Activated CD4-positive, alpha-beta T cell treated with anti-CD3 and anti-CD28 coated beads, Interleukin-2, amount 50 U/mL, for 48 hours (primary cell): Measurements from ENCODE around the gene BICC1.
"Not testable (repeated sequence)": the region's sequence is repeated elsewhere in the genome, so short reads cannot be mapped to it uniquely, and the experiment has no call there.

Experiments
- DNase-seq, 2 experiments: peaks; one replicate each; pipeline ENCODE4 v3.0.0-alpha.2; 2020

The BICC1 gene

GRCh38 chr10:58570307-58570723 lies 57.6 kb downstream of the BICC1 start:
- no peak for DNase-seq

DNA sequence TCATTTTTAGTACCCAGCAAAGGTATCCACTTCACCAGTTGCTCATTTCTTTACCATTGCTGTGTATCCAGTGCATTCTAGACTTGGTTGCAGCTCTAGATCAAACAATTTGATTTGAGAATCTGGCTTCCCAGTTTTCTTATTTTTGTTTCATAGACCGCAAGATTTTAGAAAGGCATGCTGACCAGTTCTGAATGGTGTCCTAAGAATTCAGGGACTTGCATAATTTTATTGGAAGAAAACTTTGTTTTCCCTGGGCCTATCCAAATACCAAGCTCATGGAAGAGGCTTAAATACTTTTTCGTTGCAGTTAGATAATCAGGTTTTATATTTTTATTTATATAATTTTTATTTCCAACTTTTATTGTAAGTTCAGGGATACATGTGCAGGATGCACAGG lies 58.3 kb downstream of the BICC1 start:
- no peak for DNase-seq

GRCh38 chr10:58573144-58573543 lies 60.5 kb downstream of the BICC1 start:
- no peak for DNase-seq

DNA sequence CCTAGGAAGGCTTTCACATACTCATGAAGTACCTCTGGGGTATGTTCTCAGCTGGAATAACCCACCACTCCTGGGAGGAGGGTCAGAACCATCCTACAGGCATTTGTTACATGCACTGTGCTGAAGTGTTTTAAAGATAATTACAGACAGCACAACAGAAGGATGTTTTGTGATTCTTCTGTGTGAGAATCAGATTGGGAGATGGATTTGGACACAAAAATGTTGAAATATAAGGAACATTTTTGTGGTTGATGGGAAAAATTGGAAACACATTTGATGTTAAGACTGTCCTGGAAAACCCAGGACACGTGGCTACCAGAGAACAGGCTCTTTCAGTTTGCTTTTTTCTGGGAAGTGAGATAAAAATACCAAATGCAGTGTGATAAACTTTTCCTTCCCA lies 61.4 kb downstream of the BICC1 start:
- DNase-seq, result no peak

GRCh38 chr10:58575491-58575890 lies 62.8 kb downstream of the BICC1 start:
- no peak for DNase-seq

DNA sequence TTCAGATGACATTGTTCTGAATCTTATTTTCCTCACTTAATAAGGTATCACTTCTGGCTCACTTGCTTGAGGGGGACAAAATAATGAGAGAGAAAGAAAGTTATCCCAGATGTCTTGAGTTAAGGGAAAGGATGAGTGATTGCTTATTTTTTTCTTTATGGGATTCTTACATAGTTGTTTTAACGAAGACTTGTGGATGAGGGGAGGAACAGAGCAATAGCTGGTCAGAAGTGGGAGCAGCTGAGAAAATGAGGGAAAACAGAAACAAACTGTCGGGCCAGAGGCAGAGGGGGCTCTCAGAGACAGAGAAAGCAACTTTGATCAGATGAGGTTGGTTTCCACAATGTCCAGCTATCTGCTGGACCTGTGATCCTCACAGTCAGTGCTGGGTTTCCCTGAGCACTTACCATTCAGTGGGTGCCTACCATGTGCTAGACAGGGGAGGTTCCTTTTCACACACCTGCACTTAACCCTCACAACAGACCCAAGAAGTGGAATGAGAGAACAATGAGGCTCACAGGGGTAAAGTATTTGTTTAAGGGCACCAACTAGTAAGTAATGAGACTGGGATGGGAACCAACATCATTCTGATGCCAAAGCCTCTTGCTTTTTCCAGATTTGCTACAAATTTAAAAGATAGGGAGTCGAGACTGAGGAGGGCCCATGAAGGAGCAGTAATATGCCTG lies 64.2 kb downstream of the BICC1 start:
- no peak for DNase-seq

DNA sequence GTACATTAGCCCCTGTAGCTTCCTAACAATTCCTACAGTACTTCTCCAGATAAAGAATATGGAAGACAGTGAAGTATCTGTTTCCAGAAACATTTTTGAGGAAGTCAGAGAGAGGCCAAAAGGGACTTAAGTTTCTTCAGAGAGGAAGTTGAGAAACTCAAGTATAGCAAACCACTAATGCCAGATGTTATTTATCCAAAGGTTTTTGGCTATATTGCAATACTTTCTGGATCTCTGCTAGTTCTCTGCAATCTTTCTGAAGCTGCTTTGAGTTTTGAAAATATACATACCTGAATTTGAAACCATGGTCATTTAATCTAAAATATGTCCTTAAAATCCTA lies 64.7 kb downstream of the BICC1 start:
- DNase-seq, result no peak

GRCh38 chr10:58578366-58578765 lies 65.7 kb downstream of the BICC1 start:
- DNase-seq, result no peak

GRCh38 chr10:58579011-58579655 lies 66.5 kb downstream of the BICC1 start:
- no peak for DNase-seq

GRCh38 chr10:58582045-58582444 lies 69.4 kb downstream of the BICC1 start:
- DNase-seq, result no peak

GRCh38 chr10:58585435-58585834 lies 72.8 kb downstream of the BICC1 start:
- DNase-seq, result no peak

GRCh38 chr10:58586282-58587245 lies 73.9 kb downstream of the BICC1 start:
- DNase-seq, result no peak

- no peak for DNase-seq
These were observed 75.0 kb downstream of the BICC1 start for GRCh38 chr10:58587676-58588075.

DNA sequence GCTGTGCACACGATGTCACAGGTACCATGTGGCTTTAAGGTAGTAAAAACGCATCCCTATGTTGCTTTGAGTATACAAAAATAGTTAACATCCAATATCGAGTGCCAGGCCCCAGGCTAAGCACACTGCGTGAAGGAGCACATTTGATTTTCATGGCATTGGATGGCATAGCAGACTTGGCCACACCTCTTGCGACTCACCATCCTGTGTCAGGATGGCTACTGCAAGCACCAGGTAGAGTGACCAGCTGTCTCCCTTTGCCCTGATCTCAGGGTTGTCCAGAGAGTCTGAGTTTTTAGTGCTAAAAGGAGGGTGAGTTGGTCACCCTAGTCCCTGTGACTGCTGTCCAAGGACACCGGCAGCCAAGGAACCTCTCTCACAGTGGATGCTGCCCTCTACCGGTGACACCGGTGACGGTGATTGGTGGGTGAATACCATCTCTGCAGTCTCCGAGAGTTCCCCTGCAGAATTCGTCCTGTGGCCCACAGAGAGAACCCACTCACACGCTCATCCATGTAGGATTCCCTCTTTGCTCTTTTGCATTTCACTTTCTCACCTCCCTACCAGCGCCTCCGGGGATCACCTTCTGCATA lies 76.1 kb downstream of the BICC1 start:
- DNase-seq, result peak in 1 of 2 experiments; percentile 3

DNA sequence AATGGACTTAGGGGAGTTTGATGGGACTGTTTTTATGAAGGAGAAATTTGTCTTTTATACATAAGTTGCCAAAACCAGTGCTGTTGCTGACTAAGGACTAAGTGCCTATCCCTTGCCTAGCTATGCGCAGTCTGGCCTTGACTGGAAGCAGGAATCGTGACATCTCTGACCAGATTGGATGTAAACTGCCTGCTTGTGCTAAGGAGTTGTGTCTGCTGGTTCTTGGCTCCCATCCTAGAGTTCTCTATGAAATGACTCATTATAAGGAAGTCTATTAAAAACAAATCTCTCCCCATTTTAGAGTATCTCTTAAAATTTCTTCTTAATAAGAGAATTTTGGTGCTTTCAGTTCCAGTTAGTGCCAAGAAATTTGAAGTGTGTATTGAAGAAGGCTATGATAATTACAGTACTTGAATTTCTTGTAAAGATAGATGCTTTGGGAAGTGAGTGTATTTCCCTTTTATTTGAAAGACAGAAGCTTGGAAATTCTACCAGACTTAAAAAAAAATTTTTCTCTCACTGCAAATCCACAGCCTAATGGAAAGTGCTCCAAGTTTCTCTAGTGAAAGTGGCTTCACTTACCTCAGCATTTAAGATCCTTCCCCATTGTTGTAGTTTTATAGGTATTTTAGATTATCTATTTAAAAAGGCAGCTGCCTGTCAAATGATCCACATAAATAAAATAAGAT lies 77.6 kb downstream of the BICC1 start:
- no peak for DNase-seq

- no peak for DNase-seq
These were observed 78.3 kb downstream of the BICC1 start for GRCh38 chr10:58590924-58591323.

- DNase-seq, result no peak
These were observed 80.3 kb downstream of the BICC1 start for GRCh38 chr10:58593008-58593407.

DNA sequence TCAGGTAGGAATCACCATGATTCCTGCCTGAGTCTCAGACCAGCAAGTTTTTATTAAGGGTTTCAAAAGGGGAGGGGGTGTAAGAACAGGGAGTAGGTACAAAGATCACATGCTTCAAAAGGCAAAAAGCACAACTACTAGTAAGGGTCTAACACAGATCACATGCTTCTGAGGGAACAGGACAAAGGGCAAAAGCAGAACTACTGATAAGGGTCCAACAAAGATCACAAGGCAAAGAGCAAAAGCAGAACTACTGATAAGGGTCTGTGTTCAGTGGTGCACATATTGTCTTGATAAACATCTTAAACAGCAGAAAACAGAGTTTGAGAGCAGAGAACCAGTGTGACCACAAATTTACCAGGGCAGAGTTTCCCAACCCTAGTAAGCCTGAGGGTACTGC lies 84.5 kb downstream of the BICC1 start:
- not testable (repeated sequence) for DNase-seq

DNA sequence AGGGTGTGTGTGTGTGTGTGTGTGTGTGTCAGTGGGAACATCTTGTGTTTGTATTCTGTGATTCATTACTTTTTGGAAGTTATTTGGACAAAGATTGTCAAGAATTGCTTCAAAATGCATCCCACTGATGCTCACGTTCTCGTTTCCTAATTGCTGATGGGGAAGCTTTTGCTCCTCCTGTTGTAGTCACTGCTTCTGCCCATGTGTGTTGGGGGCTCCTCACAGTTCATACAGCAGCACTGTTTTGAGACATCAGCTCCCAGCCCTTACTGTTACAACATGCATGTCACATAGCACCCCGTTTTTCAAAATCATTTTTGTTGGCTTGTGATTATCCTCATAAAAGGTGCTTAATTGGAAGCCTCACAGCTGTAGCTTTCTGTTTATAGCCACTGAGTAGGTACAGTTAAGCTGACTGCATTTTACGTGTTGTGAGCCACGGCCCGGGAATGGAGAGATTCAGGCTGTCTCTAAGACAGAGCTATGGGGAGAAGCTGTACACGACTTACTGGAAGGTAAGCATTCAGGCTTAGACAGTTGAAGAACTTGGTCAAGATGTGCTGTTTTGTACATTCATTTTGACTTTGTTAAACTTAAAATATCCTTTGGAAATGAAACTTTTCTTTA lies 87.4 kb downstream of the BICC1 start:
- no peak for DNase-seq

- no peak for DNase-seq
These were observed 95.7 kb downstream of the BICC1 start for GRCh38 chr10:58608351-58608750.

DNA sequence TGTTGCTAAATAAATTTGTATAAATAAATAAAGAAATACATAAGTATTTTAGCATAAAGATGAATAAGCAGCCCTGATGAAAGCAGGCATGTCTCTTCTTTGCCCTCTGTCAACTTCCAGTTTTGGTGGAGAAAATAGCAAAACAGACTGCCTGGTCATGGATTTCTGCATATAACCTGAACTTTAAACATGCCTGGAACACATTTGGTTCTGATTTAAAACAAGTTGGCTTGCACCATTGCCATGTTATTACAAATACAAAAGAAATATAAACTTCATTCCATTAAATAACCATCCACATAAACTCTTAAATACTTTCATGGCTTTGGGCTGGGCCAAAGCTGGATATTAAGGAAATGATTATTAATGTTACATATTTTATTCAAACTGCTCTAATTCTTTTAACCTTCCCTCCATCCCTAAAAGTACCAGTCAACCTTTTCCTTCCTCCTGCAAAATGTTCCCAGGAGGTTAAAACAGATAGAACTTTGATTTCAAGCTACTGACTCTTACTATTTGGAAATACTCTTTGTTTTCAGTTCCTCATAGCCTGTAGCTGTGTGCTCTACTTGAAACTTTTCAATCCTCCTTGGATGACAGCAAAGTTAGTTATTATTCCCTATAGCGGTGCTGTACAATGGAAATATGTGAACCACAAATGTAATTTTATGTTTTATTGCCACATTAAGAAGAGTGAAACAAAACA lies 96.3 kb downstream of the BICC1 start:
- DNase-seq, result no peak
